CD4-positive, alpha-beta T cell treated with Interleukin-15 for 1 hour (primary cell): ENCODE data around the gene MYMX.
"Not testable (repeated sequence)": the region's sequence is repeated elsewhere in the genome, so short reads cannot be mapped to it uniquely, and the experiment has no call there.

Experiments
- DNase-seq: peaks from one replicate; pipeline ENCODE4 v3.0.0-alpha.2; 2020

MYMX gene

GRCh38 chr6:44220913-44221290 lies 4.2 kb downstream of the MYMX start:
- no peak for DNase-seq

GRCh38 chr6:44221291-44221960 lies 4.7 kb downstream of the MYMX start:
- peak; percentile 80 for DNase-seq

- no peak for DNase-seq
Observed at GRCh38 chr6:44221961-44222335, 5.2 kb downstream of the MYMX start.

GRCh38 chr6:44222486-44223318 lies 6.0 kb downstream of the MYMX start:
- no peak for DNase-seq

- peak; percentile 83 for DNase-seq
Observed at GRCh38 chr6:44223319-44224028, 6.7 kb downstream of the MYMX start, which contains the start of gene SLC29A1. Gene SLC29A1 (plus strand): TSS chr6:44223595. CDS start chr6:44227314, 3,719 bp downstream.

GRCh38 chr6:44224029-44224964 lies 7.6 kb downstream of the MYMX start:
- no peak for DNase-seq

- DNase-seq = no peak
Observed at GRCh38 chr6:44224965-44225305, 8.2 kb downstream of the MYMX start.

- no peak for DNase-seq
Observed at GRCh38 chr6:44225579-44226325, 9.0 kb downstream of the MYMX start.

GRCh38 chr6:44226368-44227147 lies 9.8 kb downstream of the MYMX start:
- no peak for DNase-seq

GRCh38 chr6:44227148-44227793 lies 10.5 kb downstream of the MYMX start:
- DNase-seq = no peak

GRCh38 chr6:44228031-44228430 lies 11.3 kb downstream of the MYMX start:
- DNase-seq = no peak

- no peak for DNase-seq
Observed at GRCh38 chr6:44228433-44228832, 11.7 kb downstream of the MYMX start.

- DNase-seq = no peak
Observed at GRCh38 chr6:44228836-44229235, 12.1 kb downstream of the MYMX start.

GRCh38 chr6:44229376-44230033 lies 12.8 kb downstream of the MYMX start:
- DNase-seq = no peak

- no peak for DNase-seq
Observed at GRCh38 chr6:44230034-44230675, 13.4 kb downstream of the MYMX start.

- DNase-seq = not testable (repeated sequence)
Observed at GRCh38 chr6:44231426-44231825, 14.7 kb downstream of the MYMX start.

- no peak for DNase-seq
Observed at GRCh38 chr6:44232676-44233566, 16.2 kb downstream of the MYMX start.

GRCh38 chr6:44233567-44234100 lies 16.9 kb downstream of the MYMX start:
- no peak for DNase-seq
